ENCODE data around the gene DPT. TPM values are rescaled to one million over a fixed set of nuclear protein-coding genes. Genes with fewer than 3 reads are reported as not detected.

DPT gene
- total RNA-seq, 4 donors from 2014 or later: 0.34 to 65.8 (median 3.4) TPM

DNA sequence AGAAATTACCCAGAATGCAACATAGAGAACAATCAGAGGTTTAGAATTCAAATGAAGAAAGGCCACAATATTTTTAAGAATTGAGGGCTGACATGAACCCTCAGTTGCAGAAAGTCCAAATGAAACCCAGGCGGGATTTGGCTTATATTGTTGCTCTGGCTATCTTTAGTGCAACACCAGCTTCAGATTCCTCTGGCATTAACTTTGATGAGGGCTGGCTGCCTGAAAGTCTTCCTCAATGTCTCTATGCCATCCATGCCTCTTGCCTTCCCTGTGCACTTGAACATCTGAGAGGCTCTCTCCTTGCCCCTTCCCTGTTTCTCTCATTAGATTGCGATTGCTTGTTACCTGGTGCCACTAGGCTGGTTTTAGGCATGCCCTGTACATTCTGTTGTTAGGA, 31.2 kb upstream of the DPT start:
- intact Hi-C loops (cut with DNase I): no loop called here

DNA sequence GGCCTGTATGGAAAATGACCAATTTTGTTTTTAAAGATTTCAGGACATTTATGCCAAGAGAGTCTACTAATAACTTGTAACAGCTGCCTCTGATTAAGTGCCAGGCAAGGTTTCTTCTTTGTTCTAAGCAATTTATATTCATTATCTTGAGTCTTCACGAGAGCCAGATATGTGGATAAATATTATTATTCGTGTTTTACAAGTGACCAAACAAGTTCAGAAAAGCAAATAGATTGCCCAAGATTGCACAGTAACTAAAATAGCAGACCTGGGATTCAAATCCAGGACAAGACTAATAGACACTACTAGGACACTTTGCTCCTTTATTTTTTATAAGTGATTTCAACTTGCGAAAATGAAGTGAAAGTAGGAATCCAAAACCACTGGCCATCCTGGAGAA, 30.1 kb upstream of the DPT start:
- Histone ChIP-seq H3K27me3 (no peaks in the 10 kb centered on the region), H3K4me1 (peaks cover 0 to 16% (median 0%) of the 10 kb centered on the region in 3 donors), H3K27ac (no peak overlapping the region), H3K36me3 (no peaks in the 10 kb centered on the region), H3K4me3 (no peak overlapping the region), H3K9me3 (no peaks in the 10 kb centered on the region)
- DNase-seq: no peak
- 45 to 48% methylated on average over 3 of the region's 3 CpGs for WGBS, 2 donors
- TF ChIP-seq POLR2A (IDR thresholded peaks at IDR 0.05): no peak
- TF ChIP-seq, protein P1, sequence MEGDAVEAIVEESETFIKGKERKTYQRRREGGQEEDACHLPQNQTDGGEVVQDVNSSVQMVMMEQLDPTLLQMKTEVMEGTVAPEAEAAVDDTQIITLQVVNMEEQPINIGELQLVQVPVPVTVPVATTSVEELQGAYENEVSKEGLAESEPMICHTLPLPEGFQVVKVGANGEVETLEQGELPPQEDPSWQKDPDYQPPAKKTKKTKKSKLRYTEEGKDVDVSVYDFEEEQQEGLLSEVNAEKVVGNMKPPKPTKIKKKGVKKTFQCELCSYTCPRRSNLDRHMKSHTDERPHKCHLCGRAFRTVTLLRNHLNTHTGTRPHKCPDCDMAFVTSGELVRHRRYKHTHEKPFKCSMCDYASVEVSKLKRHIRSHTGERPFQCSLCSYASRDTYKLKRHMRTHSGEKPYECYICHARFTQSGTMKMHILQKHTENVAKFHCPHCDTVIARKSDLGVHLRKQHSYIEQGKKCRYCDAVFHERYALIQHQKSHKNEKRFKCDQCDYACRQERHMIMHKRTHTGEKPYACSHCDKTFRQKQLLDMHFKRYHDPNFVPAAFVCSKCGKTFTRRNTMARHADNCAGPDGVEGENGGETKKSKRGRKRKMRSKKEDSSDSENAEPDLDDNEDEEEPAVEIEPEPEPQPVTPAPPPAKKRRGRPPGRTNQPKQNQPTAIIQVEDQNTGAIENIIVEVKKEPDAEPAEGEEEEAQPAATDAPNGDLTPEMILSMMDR (IDR thresholded peaks at IDR 0.05): no peak
- intact Hi-C loops (cut with DNase I): no loop called here

More for the DNA sequence above, 31.2 kb upstream of the DPT start:
- Histone ChIP-seq H3K4me3 (no peak overlapping the region), H3K9me3 (no peaks in the 10 kb centered on the region), H3K27me3 (no peaks in the 10 kb centered on the region), H3K27ac (no peak overlapping the region), H3K36me3 (no peaks in the 10 kb centered on the region), H3K4me1 (peaks cover 0 to 16% (median 0%) of the 10 kb centered on the region in 3 donors)
- TF ChIP-seq POLR2A (IDR thresholded peaks at IDR 0.05): no peak
- TF ChIP-seq, protein P1 (IDR thresholded peaks at IDR 0.05): no peak
- 87 to 89% methylated on average over 2 of the region's 2 CpGs for WGBS, 2 donors
- no peak for DNase-seq

DNA sequence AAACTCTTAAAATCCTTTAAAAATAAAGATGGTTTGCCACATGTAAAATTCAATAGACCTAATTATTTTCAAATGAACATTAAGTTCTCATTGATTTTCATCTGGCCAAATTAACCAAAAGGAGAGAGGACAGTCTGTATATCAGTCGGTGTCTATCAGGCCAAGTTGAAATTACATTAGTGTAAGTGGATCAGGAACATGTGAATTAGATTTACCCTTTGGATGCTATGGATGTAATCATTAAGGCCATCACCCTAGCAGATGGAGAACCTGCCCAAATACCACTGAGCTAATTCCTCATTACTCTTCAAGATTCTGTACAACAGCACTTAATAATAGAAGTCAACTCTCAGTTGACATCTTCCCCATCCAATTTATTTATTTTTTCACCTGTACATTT, 29.5 kb upstream of the DPT start:
- TF ChIP-seq, protein P1 (IDR thresholded peaks at IDR 0.05): no peak
- TF ChIP-seq POLR2A (IDR thresholded peaks at IDR 0.05): no peak
- Histone ChIP-seq H3K4me1 (peaks cover 0 to 12% (median 0%) of the 10 kb centered on the region in 3 donors), H3K27ac (no peak overlapping the region), H3K9me3 (no peaks in the 10 kb centered on the region), H3K36me3 (no peaks in the 10 kb centered on the region), H3K27me3 (no peaks in the 10 kb centered on the region), H3K4me3 (no peak overlapping the region)
- 84 to 85% methylated on average over 1 of the region's 1 CpG for WGBS, 2 donors
- intact Hi-C loops (cut with DNase I): no loop called here
- DNase-seq: no peak

DNA sequence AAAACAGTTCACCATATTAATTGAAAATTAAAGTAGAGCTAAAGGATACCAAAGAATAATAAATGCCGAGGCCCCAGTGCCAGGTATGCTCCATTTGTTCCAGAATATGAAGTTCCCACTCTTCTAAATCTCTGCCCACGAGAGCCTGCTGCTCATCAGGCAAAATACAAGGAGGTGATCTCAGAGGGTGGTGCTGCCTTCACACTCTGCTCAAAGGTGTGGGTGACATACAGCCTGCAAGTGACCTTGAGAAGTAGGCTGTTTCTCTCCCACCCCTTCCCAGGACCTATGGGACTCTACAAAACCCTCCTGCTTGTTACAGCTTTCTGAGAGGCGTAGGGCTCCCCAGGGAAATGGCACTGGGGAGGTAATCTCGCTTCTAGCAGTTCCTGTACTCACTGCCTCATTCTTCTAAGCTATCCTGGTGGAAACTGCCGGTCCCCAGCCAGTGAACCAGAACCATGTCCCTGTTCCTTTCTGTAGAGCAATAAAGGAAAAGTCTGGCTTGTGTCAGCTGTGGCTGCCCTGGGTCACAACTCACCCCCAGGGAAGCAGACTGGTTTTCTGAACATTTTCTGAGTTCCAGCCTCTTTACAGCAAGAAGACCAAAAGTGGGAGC, 26.9 kb upstream of the DPT start:
- intact Hi-C loops (cut with DNase I): no loop called here
- Histone ChIP-seq H3K27me3 (no peaks in the 10 kb centered on the region), H3K27ac (no peak overlapping the region), H3K4me3 (no peak overlapping the region), H3K9me3 (no peaks in the 10 kb centered on the region), H3K36me3 (no peaks in the 10 kb centered on the region), H3K4me1 (no peaks in the 10 kb centered on the region)
- no peak for DNase-seq
- WGBS, 2 donors: 59 to 73% methylated on average over 4 to 5 of the region's 5 CpGs
- TF ChIP-seq POLR2A (IDR thresholded peaks at IDR 0.05): no peak
- TF ChIP-seq, protein P1 (IDR thresholded peaks at IDR 0.05): no peak

DNA sequence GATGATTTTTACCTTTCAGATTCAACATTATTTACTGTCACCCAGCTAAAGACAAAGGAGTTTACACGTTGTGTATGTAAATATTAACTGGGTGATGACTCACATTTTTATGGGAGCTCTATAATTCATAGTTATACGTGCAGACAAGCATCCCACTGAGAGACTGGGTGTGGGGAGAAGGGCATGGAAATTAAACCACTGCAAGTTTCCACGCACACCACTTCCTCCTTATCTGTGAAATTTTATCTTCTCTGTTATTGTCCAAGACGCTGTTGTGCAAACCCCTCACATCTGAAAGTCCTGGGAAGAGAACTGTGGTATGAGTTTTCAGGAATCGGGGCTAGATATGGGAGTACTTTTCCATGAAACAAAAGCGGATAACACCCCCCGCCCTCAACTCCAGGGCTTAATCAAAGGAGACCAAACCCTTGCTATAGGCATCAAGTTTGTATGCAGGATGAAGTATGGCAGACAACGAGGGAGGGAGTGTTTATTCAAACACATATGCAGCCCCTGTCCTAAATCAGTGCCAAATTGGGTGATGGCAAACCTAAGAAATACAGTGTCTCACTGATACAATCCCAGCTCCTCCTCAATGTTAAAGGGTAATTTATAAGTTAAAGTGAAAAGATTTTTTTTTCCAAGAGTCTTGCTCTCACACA, 23.3 kb upstream of the DPT start:
- no peak for DNase-seq
- no peaks in the 10 kb centered on the region for H3K4me1 ChIP-seq
- no peaks in the 10 kb centered on the region for H3K9me3 ChIP-seq
- no peak overlapping the region for H3K4me3 ChIP-seq
- intact Hi-C loops (cut with DNase I): no loop called here
- H3K27me3 ChIP-seq: no peaks in the 10 kb centered on the region
- TF ChIP-seq, protein P1 (IDR thresholded peaks at IDR 0.05): no peak
- no peak for TF ChIP-seq POLR2A (IDR thresholded peaks at IDR 0.05)
- 43 to 63% methylated on average over 8 of the region's 8 CpGs for WGBS, 2 donors
- H3K36me3 ChIP-seq: no peaks in the 10 kb centered on the region
- H3K27ac ChIP-seq: no peak overlapping the region

All from esophagus squamous epithelium (tissue), 5 donors.